Thyroid gland (tissue), 4 donors: ENCODE data around the gene CDHR4. TPM values are rescaled to one million over a fixed set of nuclear protein-coding genes. Genes with fewer than 3 reads are reported as not detected.

ENCODE experiments used
- DNase-seq, 2 donors: peaks; one replicate each; pipeline ENCODE4 v3.0.0-alpha.2; 2019
- H3K27ac ChIP-seq, 3 donors: fragments of 200-600 bp; sonication (generic); 1 replicate in 2 of 3; 2 replicates in 1 of 3; pipeline ENCODE4 v1.5.1; 2016 to 2019; ENCODE audit warnings: mild to moderate bottlenecking in 1 of 3, moderate library complexity in 1 of 3
- H3K27me3 ChIP-seq: fragments of 200-600 bp; sonication (generic); one replicate; pipeline ENCODE4 v1.5.1; 2019
- H3K36me3 ChIP-seq, 2 donors: fragments of 200-600 bp; sonication (generic); one replicate each; pipeline ENCODE4 v1.5.1; 2016 to 2019
- H3K4me1 ChIP-seq, 2 donors: fragments of 200-600 bp; sonication (generic); one replicate each; pipeline ENCODE4 v1.5.1; 2017 to 2019
- H3K4me3 ChIP-seq, 3 donors: fragments of 200-600 bp; sonication (generic); replicated peaks in 1 of 3; 1 replicate in 2 of 3; 2 replicates in 1 of 3; pipeline ENCODE4 v1.5.1; 2016; ENCODE audit warnings: mild to moderate bottlenecking in 1 of 3
- H3K9me3 ChIP-seq: fragments of 200-600 bp; sonication (generic); one replicate; pipeline ENCODE4 v1.5.1; 2017
- CTCF ChIP-seq, 6 experiments: fragments of 200-600 bp in 3 of 6; fragments of 450-650 bp in 3 of 6; sonication (generic) in 3 of 6; IDR thresholded peaks; one replicate each; pipeline ENCODE4 v1.5.1; 2016 to 2019; ENCODE audit warnings: antibody characterized with exemption in 6 of 6, mild to moderate bottlenecking in 2 of 6, inconsistent platforms in 1 of 6, moderate library complexity in 1 of 6
- POLR2A ChIP-seq, 2 donors: fragments of 450-650 bp; IDR thresholded peaks; one replicate each; pipeline ENCODE4 v1.6.1; 2017; ENCODE audit warnings: antibody characterized with exemption in 2 of 2, mild to moderate bottlenecking in 2 of 2, moderate library complexity in 1 of 2
- WGBS, 2 donors: methylation state at CpG; one replicate each; pipeline ENCODE4 v1.1.5; 2017; 5-methylcytosine and 5-hydroxymethylcytosine counted together
- intact Hi-C: fragments of 100-400 bp; cut with DNase I; formaldehyde crosslinking; loops from one replicate; pipeline ENCODE4 v1.15.1; 2023
- total RNA-seq, 4 donors: library from RNA; depleted of rRNA; stranded (reverse); fragments of >200 nt; gene quantifications; one replicate each; pipeline ENCODE4 v1.2.3, GENCODE V29; 2016

The CDHR4 gene
- total RNA-seq, 4 donors from 2014 or later, result not detected

DNA sequence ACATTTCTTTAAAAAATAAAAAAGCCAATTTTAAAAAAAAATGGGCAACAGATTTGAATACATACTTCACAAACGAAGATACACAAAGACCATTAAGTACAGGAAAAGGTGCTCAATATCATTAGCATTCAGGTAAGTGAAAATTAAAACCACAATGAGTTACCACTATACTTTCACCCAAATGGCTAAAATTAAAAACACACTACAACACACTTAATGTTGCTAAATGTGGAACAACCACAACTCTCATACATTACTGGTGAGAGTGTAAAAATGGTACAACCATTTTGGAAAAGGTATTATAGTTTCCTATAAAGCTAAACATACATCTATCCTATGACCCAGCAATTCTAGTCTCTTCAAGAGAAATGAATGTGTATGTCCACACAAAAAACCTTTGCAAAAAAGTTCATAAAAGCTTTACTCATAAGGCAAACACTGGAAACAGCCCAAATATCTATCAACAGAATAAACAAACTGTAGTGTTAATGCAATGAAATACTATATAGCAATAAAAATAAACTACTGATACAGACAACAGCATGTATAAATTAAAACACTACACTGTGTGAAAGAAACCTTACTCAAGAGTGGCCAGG lies 28.2 kb downstream of the CDHR4 start:
- H3K27me3 ChIP-seq, result no peaks in the 10 kb centered on the region
- no peaks in the 10 kb centered on the region for H3K9me3 ChIP-seq
- H3K27ac ChIP-seq, result no peak overlapping the region
- no peak for TF ChIP-seq CTCF (IDR thresholded peaks at IDR 0.05)
- no peak for TF ChIP-seq POLR2A (IDR thresholded peaks at IDR 0.05)
- H3K36me3 ChIP-seq, result no peaks in the 10 kb centered on the region
- WGBS, 2 donors, result 72 to 89% methylated on average over 1 of the region's 1 CpG
- H3K4me3 ChIP-seq, result no peak overlapping the region
- H3K4me1 ChIP-seq, result no peaks in the 10 kb centered on the region
- intact Hi-C loops, result no loop called here
- no peak for DNase-seq

- Histone ChIP-seq H3K27me3 (no peaks in the 10 kb centered on the region), H3K4me3 (no peak overlapping the region), H3K4me1 (no peaks in the 10 kb centered on the region), H3K27ac (no peak overlapping the region), H3K36me3 (no peaks in the 10 kb centered on the region), H3K9me3 (no peaks in the 10 kb centered on the region)
- intact Hi-C loops, result no loop called here
- TF ChIP-seq CTCF (IDR thresholded peaks at IDR 0.05), result no peak
- TF ChIP-seq POLR2A (IDR thresholded peaks at IDR 0.05), result no peak
- DNase-seq, result no peak
Observed at GRCh38 chr3:49769926-49770325, 29.7 kb downstream of the CDHR4 start.

- no peak overlapping the region for H3K4me3 ChIP-seq
- TF ChIP-seq CTCF (IDR thresholded peaks at IDR 0.05), result no peak
- no peak for TF ChIP-seq POLR2A (IDR thresholded peaks at IDR 0.05)
- no peaks in the 10 kb centered on the region for H3K36me3 ChIP-seq
- H3K4me1 ChIP-seq, result no peaks in the 10 kb centered on the region
- DNase-seq, result no peak
- no peaks in the 10 kb centered on the region for H3K27me3 ChIP-seq
- WGBS, 2 donors, result 95 to 97% methylated on average over 3 of the region's 3 CpGs
- no peaks in the 10 kb centered on the region for H3K9me3 ChIP-seq
- intact Hi-C loops, result no loop called here
- no peak overlapping the region for H3K27ac ChIP-seq
Observed at GRCh38 chr3:49769286-49769915, 30.3 kb downstream of the CDHR4 start.

- H3K36me3 ChIP-seq, result no peaks in the 10 kb centered on the region
- intact Hi-C loops, result no loop called here
- TF ChIP-seq POLR2A (IDR thresholded peaks at IDR 0.05) (no peak), CTCF (IDR thresholded peaks at IDR 0.05) (no peak)
- no peak overlapping the region for H3K4me3 ChIP-seq
- H3K27ac ChIP-seq, result no peak overlapping the region
- DNase-seq, result no peak
- WGBS, 2 donors, result 95 to 98% methylated on average over 4 of the region's 4 CpGs
- no peaks in the 10 kb centered on the region for H3K4me1 ChIP-seq
- H3K27me3 ChIP-seq, result no peaks in the 10 kb centered on the region
- no peaks in the 10 kb centered on the region for H3K9me3 ChIP-seq
Observed at GRCh38 chr3:49763981-49764380, 35.7 kb downstream of the CDHR4 start.

GRCh38 chr3:49761661-49762060 lies 38.0 kb downstream of the CDHR4 start:
- Histone ChIP-seq H3K27ac (no peak overlapping the region), H3K4me1 (no peaks in the 10 kb centered on the region), H3K36me3 (no peaks in the 10 kb centered on the region), H3K4me3 (no peak overlapping the region), H3K9me3 (no peaks in the 10 kb centered on the region), H3K27me3 (no peaks in the 10 kb centered on the region)
- 80 to 88% methylated on average over 3 of the region's 3 CpGs for WGBS, 2 donors
- TF ChIP-seq POLR2A (IDR thresholded peaks at IDR 0.05) (no peak), CTCF (IDR thresholded peaks at IDR 0.05) (no peak)
- intact Hi-C loops, result no loop called here
- DNase-seq, result no peak
